ENCODE results near the gene PLA2G4C. TPM values are rescaled to one million over a fixed set of nuclear protein-coding genes. Genes with fewer than 3 reads are reported as not detected.

The PLA2G4C gene
- total and polyA plus RNA-seq, 7 donors = 0.60 to 18.5 (median 11.8) TPM

DNA sequence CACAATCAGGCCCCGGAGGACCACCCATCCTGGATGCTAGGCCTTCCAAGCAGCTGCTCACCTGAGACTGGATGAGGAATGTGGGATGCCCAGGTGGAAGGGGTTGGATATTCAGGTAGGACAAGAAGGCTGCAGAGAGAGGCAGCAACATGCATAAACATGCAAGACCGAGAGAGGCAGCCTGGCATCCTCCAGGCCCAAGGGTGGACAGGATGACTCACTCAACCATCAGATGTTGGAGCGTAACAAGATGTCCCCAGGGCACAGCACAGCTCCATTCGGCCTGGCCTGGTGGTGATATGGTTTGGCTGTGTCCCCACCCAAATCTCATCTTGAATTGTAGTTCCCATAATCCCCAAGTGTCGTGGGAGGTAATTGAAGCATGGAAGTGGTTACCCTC is 56.8 kb downstream of the PLA2G4C start:
- H3K4me1 ChIP-seq = no peaks in the 10 kb centered on the region
- H3K9me3 ChIP-seq = no peaks in the 10 kb centered on the region
- H3K27me3 ChIP-seq = no peaks in the 10 kb centered on the region
- intact Hi-C loops (cut with DNase I) = no loop called here
- peaks cover 0 to 11% (median 0%) of the 10 kb centered on the region in 4 donors for H3K36me3 ChIP-seq
- no peak overlapping the region for H3K27ac ChIP-seq
- no peak for DNase-seq
- TF ChIP-seq POLR2AphosphoS5 (IDR thresholded peaks at IDR 0.05) (no peak), POLR2A (IDR thresholded peaks at IDR 0.05) (no peak), EP300 (IDR thresholded peaks at IDR 0.05) (no peak)
- TF ChIP-seq, protein P1, sequence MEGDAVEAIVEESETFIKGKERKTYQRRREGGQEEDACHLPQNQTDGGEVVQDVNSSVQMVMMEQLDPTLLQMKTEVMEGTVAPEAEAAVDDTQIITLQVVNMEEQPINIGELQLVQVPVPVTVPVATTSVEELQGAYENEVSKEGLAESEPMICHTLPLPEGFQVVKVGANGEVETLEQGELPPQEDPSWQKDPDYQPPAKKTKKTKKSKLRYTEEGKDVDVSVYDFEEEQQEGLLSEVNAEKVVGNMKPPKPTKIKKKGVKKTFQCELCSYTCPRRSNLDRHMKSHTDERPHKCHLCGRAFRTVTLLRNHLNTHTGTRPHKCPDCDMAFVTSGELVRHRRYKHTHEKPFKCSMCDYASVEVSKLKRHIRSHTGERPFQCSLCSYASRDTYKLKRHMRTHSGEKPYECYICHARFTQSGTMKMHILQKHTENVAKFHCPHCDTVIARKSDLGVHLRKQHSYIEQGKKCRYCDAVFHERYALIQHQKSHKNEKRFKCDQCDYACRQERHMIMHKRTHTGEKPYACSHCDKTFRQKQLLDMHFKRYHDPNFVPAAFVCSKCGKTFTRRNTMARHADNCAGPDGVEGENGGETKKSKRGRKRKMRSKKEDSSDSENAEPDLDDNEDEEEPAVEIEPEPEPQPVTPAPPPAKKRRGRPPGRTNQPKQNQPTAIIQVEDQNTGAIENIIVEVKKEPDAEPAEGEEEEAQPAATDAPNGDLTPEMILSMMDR (IDR thresholded peaks at IDR 0.05) = no peak
- no peak overlapping the region for H3K4me3 ChIP-seq
- 89 to 91% methylated on average over 5 of the region's 5 CpGs for WGBS, 2 donors

DNA sequence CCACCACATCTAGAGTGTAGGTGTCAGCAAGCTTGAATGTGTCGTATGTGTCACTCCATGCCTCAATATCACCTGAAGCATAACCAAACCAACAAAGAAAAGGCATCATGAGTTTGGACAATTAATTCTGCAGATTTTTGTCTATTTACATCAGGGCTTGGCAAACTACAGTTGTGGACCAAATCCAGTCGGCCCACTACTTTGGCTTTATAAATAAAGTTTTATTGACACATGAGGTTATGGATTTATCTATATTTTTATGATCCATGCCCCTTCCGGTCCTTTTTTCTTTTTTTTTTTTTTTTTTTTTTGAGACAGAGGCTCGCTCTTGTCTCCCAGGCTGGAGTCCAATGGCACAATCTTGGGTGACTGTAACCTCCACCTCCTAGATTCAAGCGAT is 57.5 kb downstream of the PLA2G4C start:
- H3K4me1 ChIP-seq = no peaks in the 10 kb centered on the region
- intact Hi-C loops (cut with DNase I) = no loop called here
- no peak overlapping the region for H3K27ac ChIP-seq
- no peak overlapping the region for H3K4me3 ChIP-seq
- H3K27me3 ChIP-seq = no peaks in the 10 kb centered on the region
- no peaks in the 10 kb centered on the region for H3K9me3 ChIP-seq
- WGBS, 2 donors = 84 to 85% methylated on average over 5 of the region's 5 CpGs
- H3K36me3 ChIP-seq = peaks cover 0 to 11% (median 0%) of the 10 kb centered on the region in 4 donors
- TF ChIP-seq EP300 (IDR thresholded peaks at IDR 0.05) (no peak), POLR2A (IDR thresholded peaks at IDR 0.05) (no peak), POLR2AphosphoS5 (IDR thresholded peaks at IDR 0.05) (no peak)
- TF ChIP-seq, protein P1 (IDR thresholded peaks at IDR 0.05) = no peak
- DNase-seq = no peak

DNA sequence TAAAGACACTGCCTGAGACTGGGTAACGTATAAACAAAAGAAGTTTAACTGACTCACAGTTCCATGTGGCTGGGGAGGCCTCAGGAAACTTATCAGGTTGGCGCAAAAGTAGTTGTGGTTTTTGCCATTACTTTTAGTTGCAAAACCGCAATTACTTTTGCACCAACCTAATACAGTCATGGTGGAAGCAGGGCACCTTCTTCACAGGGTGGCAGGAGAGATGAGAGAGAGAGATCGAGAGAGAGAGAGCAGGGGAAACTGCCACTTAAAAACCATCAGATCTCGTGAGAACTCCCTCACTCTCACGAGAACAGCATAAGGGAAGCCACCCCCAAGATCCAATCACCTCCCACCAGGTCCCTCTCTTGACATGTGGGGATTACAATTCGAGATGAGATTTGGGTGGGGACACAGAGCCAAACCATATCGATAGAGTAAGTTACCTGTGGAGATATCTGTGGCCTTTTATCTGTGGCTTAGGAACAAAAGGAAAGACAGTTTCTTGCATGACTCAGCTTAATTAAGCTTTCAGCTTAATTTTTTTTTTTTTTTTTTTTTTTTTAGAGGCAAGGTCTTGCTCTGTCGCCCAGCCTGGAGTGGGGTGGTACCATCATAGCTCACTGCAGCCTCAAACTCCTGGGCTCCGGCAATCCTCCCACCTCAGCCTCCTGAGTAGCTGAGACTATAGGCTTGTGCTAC is 59.1 kb downstream of the PLA2G4C start:
- H3K27ac ChIP-seq = no peak overlapping the region
- WGBS, 2 donors = 80 to 83% methylated on average over 10 of the region's 10 CpGs
- H3K27me3 ChIP-seq = no peaks in the 10 kb centered on the region
- TF ChIP-seq, protein P1 (IDR thresholded peaks at IDR 0.05) = no peak
- TF ChIP-seq POLR2AphosphoS5 (IDR thresholded peaks at IDR 0.05) = no peak
- no peak for TF ChIP-seq EP300 (IDR thresholded peaks at IDR 0.05)
- TF ChIP-seq POLR2A (IDR thresholded peaks at IDR 0.05) = no peak
- intact Hi-C loops (cut with DNase I) = no loop called here
- H3K4me3 ChIP-seq = no peak overlapping the region
- H3K4me1 ChIP-seq = no peaks in the 10 kb centered on the region
- H3K9me3 ChIP-seq = no peaks in the 10 kb centered on the region
- DNase-seq = no peak
- H3K36me3 ChIP-seq = peaks cover 0 to 16% (median 0%) of the 10 kb centered on the region in 4 donors

DNA sequence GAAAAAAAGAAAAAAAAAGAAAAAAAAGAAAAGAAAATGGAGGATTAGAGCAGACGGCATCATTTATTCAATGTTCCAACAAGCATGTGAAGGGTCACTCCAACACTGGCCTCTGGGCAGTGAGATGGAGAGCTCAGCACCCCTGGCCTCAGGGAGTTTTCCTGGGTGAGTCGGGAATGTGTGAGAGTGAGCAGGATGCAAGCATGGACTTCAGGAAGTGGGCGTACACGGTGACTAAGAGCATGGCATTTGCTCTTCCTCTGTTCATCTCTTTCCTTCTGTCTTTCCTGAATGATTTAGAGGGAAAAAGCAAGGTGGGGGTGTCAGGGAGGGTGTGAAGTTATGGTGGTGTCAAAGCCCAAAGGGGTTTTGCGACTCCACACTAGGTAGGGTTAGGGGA is 66.1 kb downstream of the PLA2G4C start:
- peaks cover 0 to 5% (median 0%) of the 10 kb centered on the region in 4 donors for H3K36me3 ChIP-seq
- H3K4me3 ChIP-seq = no peak overlapping the region
- no peaks in the 10 kb centered on the region for H3K4me1 ChIP-seq
- no peaks in the 10 kb centered on the region for H3K9me3 ChIP-seq
- DNase-seq = no peak
- WGBS, 2 donors = 81 to 88% methylated on average over 5 of the region's 5 CpGs
- H3K27me3 ChIP-seq = peaks cover 0 to 8% (median 0%) of the 10 kb centered on the region in 3 donors
- intact Hi-C loops (cut with DNase I) = no loop called here
- no peak for TF ChIP-seq POLR2AphosphoS5 (IDR thresholded peaks at IDR 0.05)
- TF ChIP-seq, protein P1 (IDR thresholded peaks at IDR 0.05) = no peak
- TF ChIP-seq EP300 (IDR thresholded peaks at IDR 0.05) = no peak
- no peak for TF ChIP-seq POLR2A (IDR thresholded peaks at IDR 0.05)
- no peak overlapping the region for H3K27ac ChIP-seq
